ENCODE measurements around the gene MISP. TPM values are rescaled to one million over a fixed set of nuclear protein-coding genes. Genes with fewer than 3 reads are reported as not detected.

Gene MISP
- total and polyA plus RNA-seq, 9 donors: 0.08 to 44.0 (median 0.55) TPM

GRCh38 chr19:752652-753517 is 2.0 kb downstream of the MISP start:
- WGBS, 3 donors: 11 to 14% (median 12%) methylated on average over 38 to 39 of the region's 39 CpGs
- no peak overlapping the region for H3K4me3 ChIP-seq
- H3K9me3 ChIP-seq: peaks cover 0 to 1% of the 10 kb centered on the region in 2 donors
- H3K4me1 ChIP-seq (ENCODE audit: insufficient read depth): peaks cover 5% of the 10 kb centered on the region
- peak; percentile 76 to 85 (median 78) for DNase-seq
- no peaks in the 10 kb centered on the region for H3K27me3 ChIP-seq
- TF ChIP-seq CTCF (IDR thresholded peaks at IDR 0.05) (no peak), EP300 (IDR thresholded peaks at IDR 0.05) (no peak), POLR2A (IDR thresholded peaks at IDR 0.05) (no peak)
- intact Hi-C loops (cut with DNase I): loop anchor here in 1 of 4 donors (10.0 kb wide), 1 partner anchor 92 kb away; the partner anchor contains the start of gene PRTN3
- H3K36me3 ChIP-seq: no peaks in the 10 kb centered on the region
- H3K27ac ChIP-seq: peak overlapping the region; percentile 61 to 73

GRCh38 chr19:754530-754929 is 3.6 kb downstream of the MISP start:
- Histone ChIP-seq H3K4me3 (no peak overlapping the region), H3K36me3 (no peaks in the 10 kb centered on the region), H3K27me3 (no peaks in the 10 kb centered on the region), H3K4me1 (ENCODE audit: insufficient read depth) (peaks cover 5% of the 10 kb centered on the region), H3K9me3 (no peaks in the 10 kb centered on the region), H3K27ac (no peak overlapping the region)
- WGBS, 3 donors: 92 to 94% (median 92%) methylated on average over 9 of the region's 9 CpGs
- TF ChIP-seq EP300 (IDR thresholded peaks at IDR 0.05) (no peak), POLR2A (IDR thresholded peaks at IDR 0.05) (no peak), CTCF (IDR thresholded peaks at IDR 0.05) (no peak)
- DNase-seq: no peak
- intact Hi-C loops (cut with DNase I): loop anchor here in 1 of 4 donors (10.0 kb wide), 1 partner anchor 90 kb away; the partner anchor contains the start of gene PRTN3

GRCh38 chr19:755063-755462 is 4.2 kb downstream of the MISP start:
- H3K36me3 ChIP-seq: no peaks in the 10 kb centered on the region
- H3K9me3 ChIP-seq: no peaks in the 10 kb centered on the region
- TF ChIP-seq EP300 (IDR thresholded peaks at IDR 0.05) (no peak), POLR2A (IDR thresholded peaks at IDR 0.05) (no peak), CTCF (IDR thresholded peaks at IDR 0.05) (no peak)
- intact Hi-C loops (cut with DNase I): loop anchor here in 1 of 4 donors (10.0 kb wide), 1 partner anchor 90 kb away; the partner anchor contains the start of gene PRTN3
- H3K27me3 ChIP-seq: no peaks in the 10 kb centered on the region
- DNase-seq: no peak
- peaks cover 5% of the 10 kb centered on the region for H3K4me1 ChIP-seq (ENCODE audit: insufficient read depth)
- 82 to 91% (median 88%) methylated on average over 15 of the region's 15 CpGs for WGBS, 3 donors
- no peak overlapping the region for H3K4me3 ChIP-seq
- no peak overlapping the region for H3K27ac ChIP-seq

GRCh38 chr19:756236-756635 is 5.3 kb downstream of the MISP start:
- H3K36me3 ChIP-seq: no peaks in the 10 kb centered on the region
- no peak overlapping the region for H3K27ac ChIP-seq
- intact Hi-C loops (cut with DNase I): loop anchor here in 1 of 4 donors (10.0 kb wide), 1 partner anchor 89 kb away; the partner anchor contains the start of gene PRTN3
- no peaks in the 10 kb centered on the region for H3K27me3 ChIP-seq
- peaks cover 5% of the 10 kb centered on the region for H3K4me1 ChIP-seq (ENCODE audit: insufficient read depth)
- DNase-seq: no peak
- no peaks in the 10 kb centered on the region for H3K9me3 ChIP-seq
- no peak overlapping the region for H3K4me3 ChIP-seq
- TF ChIP-seq POLR2A (IDR thresholded peaks at IDR 0.05) (no peak), EP300 (IDR thresholded peaks at IDR 0.05) (no peak), CTCF (IDR thresholded peaks at IDR 0.05) (no peak)
